A549 (cell line): ENCODE results near the gene SNX11.

ENCODE experiments used
- EP300 ChIP-seq, 2 experiments: fragments of >200 bp; sonication (Bioruptor Twin); formaldehyde crosslinking; IDR thresholded peaks; 2 replicates in 1 of 2; 3 replicates in 1 of 2; pipeline ENCODE4 v1.6.1; 2016 to 2017
- FOSB ChIP-seq: fragments of 250-450 bp; sonication (Bioruptor Pico); IDR thresholded peaks from 2 replicates; pipeline ENCODE4 v1.5.0; 2020; ENCODE audit warnings: mild to moderate bottlenecking, moderate library complexity
- JUN ChIP-seq, 2 experiments: fragments of >200 bp; sonication (Bioruptor Twin); formaldehyde crosslinking; IDR thresholded peaks; 2 replicates in 1 of 2; 3 replicates in 1 of 2; pipeline ENCODE4 v1.6.1; 2016 to 2017
- MAZ ChIP-seq: fragments of 150-350 bp; IDR thresholded peaks from 2 replicates; pipeline ENCODE4 v1.6.1; 2014; ENCODE audit warnings: antibody characterized with exemption, low read depth, low read length, borderline replicate concordance
- POLR2A ChIP-seq: IDR thresholded peaks from 2 replicates; pipeline ENCODE4 v1.6.1; 2012; ENCODE audit warnings: mild to moderate bottlenecking, low read length
- POLR2AphosphoS2 ChIP-seq: conservative IDR thresholded peaks from 2 replicates; pipeline ENCODE4 v1.6.1; 2012; ENCODE audit warnings: low read length, improper control_type of control experiment, inconsistent platforms
- RAD21 ChIP-seq, 2 experiments: fragments of >200 bp in 1 of 2; sonication (Bioruptor Twin) in 1 of 2; formaldehyde crosslinking in 1 of 2; IDR thresholded peaks in 1 of 2; conservative IDR thresholded peaks in 1 of 2; 2 replicates in 1 of 2; 3 replicates in 1 of 2; pipeline ENCODE4 v1.6.1; 2012 to 2018; ENCODE audit warnings: inconsistent platforms in 1 of 2
- RFX5 ChIP-seq: fragments of 450-650 bp; IDR thresholded peaks from 2 replicates; pipeline ENCODE4 v1.7.1; 2014; ENCODE audit warnings: antibody characterized with exemption, mild to moderate bottlenecking, moderate library complexity
- SMC3 ChIP-seq: fragments of >200 bp; sonication (Bioruptor Twin); formaldehyde crosslinking; IDR thresholded peaks from 3 replicates; pipeline ENCODE4 v1.6.1; 2018; ENCODE audit warnings: inconsistent platforms
- TF ChIP-seq, protein P1 (sequence below): fragments of >200 bp; sonication (Bioruptor Twin); formaldehyde crosslinking; IDR thresholded peaks from 3 replicates; pipeline ENCODE4 v1.5.1; 2016
- TF ChIP-seq, protein P2 (sequence below): IDR thresholded peaks from 2 replicates; pipeline ENCODE4 v1.6.1; 2012
- TF ChIP-seq, protein P3 (sequence below): fragments of 200-600 bp; sonication (generic); IDR thresholded peaks from 2 replicates; pipeline ENCODE4 v1.6.1; 2016; ENCODE audit warnings: antibody characterized with exemption, mild to moderate bottlenecking, moderate library complexity
- TF ChIP-seq, protein P4 (sequence below): fragments of 450-650 bp; IDR thresholded peaks from 2 replicates; pipeline ENCODE4 v1.6.1; 2014; ENCODE audit warnings: antibody characterized with exemption

DNA sequence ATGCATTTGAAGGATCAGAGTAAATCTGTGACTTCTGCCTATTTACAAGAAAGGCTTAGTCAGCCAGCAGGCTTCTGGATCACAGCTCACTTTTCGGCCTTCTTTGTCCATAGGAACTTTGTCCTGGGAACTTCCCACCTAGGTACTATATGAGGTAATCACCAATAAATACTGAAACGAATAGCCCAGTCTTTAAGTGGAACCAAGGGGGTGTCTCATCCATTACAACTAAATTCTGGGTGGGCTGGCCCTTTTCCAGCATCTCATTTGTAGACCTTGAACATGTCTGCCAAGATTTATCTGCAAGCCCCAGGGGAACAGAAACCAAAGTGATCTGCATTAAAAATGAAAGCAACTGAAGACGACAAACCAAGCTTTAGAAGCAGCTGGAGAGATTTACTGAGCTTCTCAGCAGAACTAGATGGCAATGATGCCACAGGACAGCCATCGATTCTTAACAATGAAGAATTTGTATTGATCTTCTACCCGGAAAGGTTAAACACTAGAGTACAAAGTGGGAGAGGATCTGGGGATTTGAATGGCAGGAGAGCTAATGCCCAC, 55.5 kb downstream of the SNX11 start:
- TF ChIP-seq POLR2A (no peak), RFX5 (no peak), MAZ (no peak), POLR2AphosphoS2 (no peak), RAD21 (conservative IDR thresholded peaks at IDR 0.05 in 1 of 2, IDR thresholded peaks at IDR 0.05 in 1 of 2) (no peak), FOSB (CRISPR knock-in tag) (no peak), JUN (IDR thresholded peaks at IDR 0.05) (no peak), EP300 (IDR thresholded peaks at IDR 0.05) (no peak), SMC3 (no peak)
- TF ChIP-seq, protein P1, sequence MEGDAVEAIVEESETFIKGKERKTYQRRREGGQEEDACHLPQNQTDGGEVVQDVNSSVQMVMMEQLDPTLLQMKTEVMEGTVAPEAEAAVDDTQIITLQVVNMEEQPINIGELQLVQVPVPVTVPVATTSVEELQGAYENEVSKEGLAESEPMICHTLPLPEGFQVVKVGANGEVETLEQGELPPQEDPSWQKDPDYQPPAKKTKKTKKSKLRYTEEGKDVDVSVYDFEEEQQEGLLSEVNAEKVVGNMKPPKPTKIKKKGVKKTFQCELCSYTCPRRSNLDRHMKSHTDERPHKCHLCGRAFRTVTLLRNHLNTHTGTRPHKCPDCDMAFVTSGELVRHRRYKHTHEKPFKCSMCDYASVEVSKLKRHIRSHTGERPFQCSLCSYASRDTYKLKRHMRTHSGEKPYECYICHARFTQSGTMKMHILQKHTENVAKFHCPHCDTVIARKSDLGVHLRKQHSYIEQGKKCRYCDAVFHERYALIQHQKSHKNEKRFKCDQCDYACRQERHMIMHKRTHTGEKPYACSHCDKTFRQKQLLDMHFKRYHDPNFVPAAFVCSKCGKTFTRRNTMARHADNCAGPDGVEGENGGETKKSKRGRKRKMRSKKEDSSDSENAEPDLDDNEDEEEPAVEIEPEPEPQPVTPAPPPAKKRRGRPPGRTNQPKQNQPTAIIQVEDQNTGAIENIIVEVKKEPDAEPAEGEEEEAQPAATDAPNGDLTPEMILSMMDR, result no peak
- TF ChIP-seq, protein P2, sequence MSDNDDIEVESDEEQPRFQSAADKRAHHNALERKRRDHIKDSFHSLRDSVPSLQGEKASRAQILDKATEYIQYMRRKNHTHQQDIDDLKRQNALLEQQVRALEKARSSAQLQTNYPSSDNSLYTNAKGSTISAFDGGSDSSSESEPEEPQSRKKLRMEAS, result no peak
- TF ChIP-seq, protein P3, sequence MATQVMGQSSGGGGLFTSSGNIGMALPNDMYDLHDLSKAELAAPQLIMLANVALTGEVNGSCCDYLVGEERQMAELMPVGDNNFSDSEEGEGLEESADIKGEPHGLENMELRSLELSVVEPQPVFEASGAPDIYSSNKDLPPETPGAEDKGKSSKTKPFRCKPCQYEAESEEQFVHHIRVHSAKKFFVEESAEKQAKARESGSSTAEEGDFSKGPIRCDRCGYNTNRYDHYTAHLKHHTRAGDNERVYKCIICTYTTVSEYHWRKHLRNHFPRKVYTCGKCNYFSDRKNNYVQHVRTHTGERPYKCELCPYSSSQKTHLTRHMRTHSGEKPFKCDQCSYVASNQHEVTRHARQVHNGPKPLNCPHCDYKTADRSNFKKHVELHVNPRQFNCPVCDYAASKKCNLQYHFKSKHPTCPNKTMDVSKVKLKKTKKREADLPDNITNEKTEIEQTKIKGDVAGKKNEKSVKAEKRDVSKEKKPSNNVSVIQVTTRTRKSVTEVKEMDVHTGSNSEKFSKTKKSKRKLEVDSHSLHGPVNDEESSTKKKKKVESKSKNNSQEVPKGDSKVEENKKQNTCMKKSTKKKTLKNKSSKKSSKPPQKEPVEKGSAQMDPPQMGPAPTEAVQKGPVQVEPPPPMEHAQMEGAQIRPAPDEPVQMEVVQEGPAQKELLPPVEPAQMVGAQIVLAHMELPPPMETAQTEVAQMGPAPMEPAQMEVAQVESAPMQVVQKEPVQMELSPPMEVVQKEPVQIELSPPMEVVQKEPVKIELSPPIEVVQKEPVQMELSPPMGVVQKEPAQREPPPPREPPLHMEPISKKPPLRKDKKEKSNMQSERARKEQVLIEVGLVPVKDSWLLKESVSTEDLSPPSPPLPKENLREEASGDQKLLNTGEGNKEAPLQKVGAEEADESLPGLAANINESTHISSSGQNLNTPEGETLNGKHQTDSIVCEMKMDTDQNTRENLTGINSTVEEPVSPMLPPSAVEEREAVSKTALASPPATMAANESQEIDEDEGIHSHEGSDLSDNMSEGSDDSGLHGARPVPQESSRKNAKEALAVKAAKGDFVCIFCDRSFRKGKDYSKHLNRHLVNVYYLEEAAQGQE, result no peak
- TF ChIP-seq, protein P4, sequence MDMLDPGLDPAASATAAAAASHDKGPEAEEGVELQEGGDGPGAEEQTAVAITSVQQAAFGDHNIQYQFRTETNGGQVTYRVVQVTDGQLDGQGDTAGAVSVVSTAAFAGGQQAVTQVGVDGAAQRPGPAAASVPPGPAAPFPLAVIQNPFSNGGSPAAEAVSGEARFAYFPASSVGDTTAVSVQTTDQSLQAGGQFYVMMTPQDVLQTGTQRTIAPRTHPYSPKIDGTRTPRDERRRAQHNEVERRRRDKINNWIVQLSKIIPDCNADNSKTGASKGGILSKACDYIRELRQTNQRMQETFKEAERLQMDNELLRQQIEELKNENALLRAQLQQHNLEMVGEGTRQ, result no peak
